Measurements from ENCODE around the gene ACP6. TPM values are rescaled to one million over a fixed set of nuclear protein-coding genes. Genes with fewer than 3 reads are reported as not detected.

The ACP6 gene
- total and polyA plus RNA-seq, 2 of the 13 experiments (the other 11 are each of a cell fraction or from before 2014, with no cell fraction given) = 18.1 to 33.7 TPM

GRCh38 chr1:147670319-147671001 is at the start of gene ACP6 (continued):
- TF ChIP-seq CTCF (CRISPR knock-in tag; IDR thresholded peaks at IDR 0.05) (peak; percentile 23; the same call in 1 of the 2 replicates), HDAC2 (CRISPR knock-in tag; IDR thresholded peaks at IDR 0.05) (peak; percentile 51; the same call in 1 of the 2 replicates), KLF16 (CRISPR knock-in tag; IDR thresholded peaks at IDR 0.05) (peak in 1 of 2 experiments; percentile 55; a peak in 1 of 4 replicates), SATB2 (CRISPR knock-in tag; IDR thresholded peaks at IDR 0.05) (no peak), SNAPC4 (CRISPR knock-in tag; IDR thresholded peaks at IDR 0.05) (peak; percentile 73), THAP8 (CRISPR knock-in tag; IDR thresholded peaks at IDR 0.05; ENCODE audit: borderline replicate concordance) (0 out of 2 replicates have a peak, but pooled peaks have one; percentile 16), ZNF605 (CRISPR knock-in tag; IDR thresholded peaks at IDR 0.05) (0 out of 2 replicates have a peak, but pooled peaks have one; percentile 14), XRCC5 (optimal IDR thresholded peaks at IDR 0.05; ENCODE audit: low read length) (peak; percentile 27), GABPB1 (CRISPR knock-in tag; IDR thresholded peaks at IDR 0.05) (peak; percentile 81), UBTF (CRISPR knock-in tag; IDR thresholded peaks at IDR 0.05) (no peak; the same call in 1 of the 2 replicates), HBP1 (CRISPR knock-in tag; IDR thresholded peaks at IDR 0.05; ENCODE audit: low read depth) (peak; percentile 39; the same call in 1 of the 2 replicates), SETDB1 (CRISPR knock-in tag; IDR thresholded peaks at IDR 0.05; ENCODE audit: borderline replicate concordance) (no peak), NONO (IDR thresholded peaks at IDR 0.05) (no peak), NONO (CRISPR knock-in tag; conservative IDR thresholded peaks at IDR 0.05) (peak; percentile 68; the same call in 1 of the 2 replicates), ZNF225 (CRISPR knock-in tag; IDR thresholded peaks at IDR 0.05) (no peak), MAX (IDR thresholded peaks at IDR 0.05) (peak; percentile 19; the same call in 1 of the 2 replicates), SOX5 (CRISPR knock-in tag; IDR thresholded peaks at IDR 0.05; ENCODE audit: borderline replicate concordance) (0 out of 2 replicates have a peak, but pooled peaks have one; percentile 10)
